22Rv1 (cell line): Measurements from ENCODE around the gene ATG4B.

Experiments used
- H3K27ac ChIP-seq: fragments of 450-650 bp; 2 replicates; pipeline ENCODE4 v1.5.1; 2017
- ZFX ChIP-seq: fragments of 450-650 bp; IDR thresholded peaks from 2 replicates; pipeline ENCODE4 v1.6.1; 2017; ENCODE audit warnings: antibody characterized with exemption, borderline replicate concordance
- TF ChIP-seq, protein P1 (sequence below): fragments of 450-650 bp; IDR thresholded peaks from 2 replicates; pipeline ENCODE4 v1.5.1; 2017; ENCODE audit warnings: mild to moderate bottlenecking

ATG4B gene

DNA sequence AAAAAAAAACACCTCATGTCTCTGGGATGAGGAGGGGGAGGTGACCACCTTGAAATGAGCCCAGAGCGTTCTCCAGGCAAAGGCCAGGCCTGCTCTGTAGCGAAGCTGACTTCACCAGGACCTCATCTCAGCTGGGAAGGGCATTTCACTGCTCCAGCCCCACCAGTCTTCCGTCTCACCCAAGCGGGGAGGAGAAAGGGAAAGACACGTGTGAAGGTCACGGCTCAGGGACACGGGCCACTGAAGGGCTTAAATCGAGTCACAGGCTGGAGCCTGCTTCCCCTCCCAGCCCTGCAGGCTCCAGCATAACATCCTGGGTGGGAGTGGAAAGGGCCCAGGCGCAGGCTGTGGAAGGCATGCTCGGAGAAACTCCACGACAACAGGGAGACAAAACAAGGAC is 18.7 kb upstream of the ATG4B start:
- no peak overlapping the region for H3K27ac ChIP-seq
- TF ChIP-seq, protein P1, sequence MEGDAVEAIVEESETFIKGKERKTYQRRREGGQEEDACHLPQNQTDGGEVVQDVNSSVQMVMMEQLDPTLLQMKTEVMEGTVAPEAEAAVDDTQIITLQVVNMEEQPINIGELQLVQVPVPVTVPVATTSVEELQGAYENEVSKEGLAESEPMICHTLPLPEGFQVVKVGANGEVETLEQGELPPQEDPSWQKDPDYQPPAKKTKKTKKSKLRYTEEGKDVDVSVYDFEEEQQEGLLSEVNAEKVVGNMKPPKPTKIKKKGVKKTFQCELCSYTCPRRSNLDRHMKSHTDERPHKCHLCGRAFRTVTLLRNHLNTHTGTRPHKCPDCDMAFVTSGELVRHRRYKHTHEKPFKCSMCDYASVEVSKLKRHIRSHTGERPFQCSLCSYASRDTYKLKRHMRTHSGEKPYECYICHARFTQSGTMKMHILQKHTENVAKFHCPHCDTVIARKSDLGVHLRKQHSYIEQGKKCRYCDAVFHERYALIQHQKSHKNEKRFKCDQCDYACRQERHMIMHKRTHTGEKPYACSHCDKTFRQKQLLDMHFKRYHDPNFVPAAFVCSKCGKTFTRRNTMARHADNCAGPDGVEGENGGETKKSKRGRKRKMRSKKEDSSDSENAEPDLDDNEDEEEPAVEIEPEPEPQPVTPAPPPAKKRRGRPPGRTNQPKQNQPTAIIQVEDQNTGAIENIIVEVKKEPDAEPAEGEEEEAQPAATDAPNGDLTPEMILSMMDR: no peak
- TF ChIP-seq ZFX: no peak

DNA sequence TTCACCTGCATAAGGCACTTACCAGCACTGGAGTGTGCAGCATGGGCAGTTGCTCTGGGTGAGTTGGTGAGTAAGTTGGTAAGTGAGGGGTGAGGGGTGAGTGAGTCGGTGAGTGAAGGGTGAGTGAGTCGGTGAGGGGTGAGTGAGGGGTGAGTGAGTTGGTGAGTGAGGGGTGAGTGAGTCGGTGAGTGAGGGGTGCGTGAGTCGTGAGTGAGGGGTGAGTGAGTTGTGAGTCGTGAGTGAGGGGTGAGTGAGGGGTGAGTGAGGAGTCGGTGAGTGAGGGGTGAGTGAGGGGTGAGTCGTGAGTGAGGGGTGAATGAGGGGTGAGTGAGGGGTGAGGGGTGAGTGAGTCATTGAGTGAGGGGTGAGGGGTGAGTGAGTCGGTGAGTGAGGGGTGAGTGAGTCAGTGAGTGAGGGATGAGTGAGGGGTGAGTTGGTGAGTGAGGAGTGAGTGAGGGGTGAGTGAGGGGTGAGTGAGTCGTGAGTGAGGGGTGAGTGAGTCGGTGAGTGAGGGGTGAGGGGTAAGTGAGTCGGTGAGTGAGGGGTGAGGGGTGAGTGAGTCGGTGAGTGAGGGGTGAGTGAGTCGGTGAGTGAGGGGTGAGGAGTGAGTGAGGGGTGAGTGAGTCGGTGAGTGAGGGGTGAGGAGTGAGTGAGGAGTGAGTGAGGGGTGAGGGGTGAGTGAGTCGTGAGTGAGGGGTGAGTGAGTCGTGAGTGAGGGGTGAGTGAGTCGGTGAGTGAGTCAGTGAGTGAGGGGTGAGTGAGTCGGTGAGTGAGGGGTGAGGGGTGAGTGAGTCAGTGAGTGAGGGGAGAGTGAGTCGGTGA is 17.7 kb upstream of the ATG4B start:
- no peak overlapping the region for H3K27ac ChIP-seq
- no peak for TF ChIP-seq ZFX

DNA sequence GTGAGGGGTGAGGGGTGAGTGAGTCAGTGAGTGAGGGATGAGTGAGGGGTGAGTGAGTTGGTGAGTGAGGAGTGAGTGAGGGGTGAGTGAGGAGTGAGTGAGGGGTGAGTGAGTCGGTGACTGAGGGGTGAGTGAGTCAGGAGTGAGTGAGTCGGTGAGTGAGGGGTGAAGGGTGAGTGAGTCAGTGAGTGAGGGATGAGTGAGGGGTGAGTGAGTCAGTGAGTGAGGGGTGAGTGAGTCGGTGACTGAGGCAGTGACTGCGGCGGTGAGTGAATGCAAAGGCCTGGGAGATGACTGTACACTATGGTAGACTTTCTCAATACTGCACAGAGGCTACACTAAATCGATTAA is 17.1 kb upstream of the ATG4B start:
- TF ChIP-seq, protein P1: no peak
- TF ChIP-seq ZFX: no peak
- H3K27ac ChIP-seq: no peak overlapping the region

DNA sequence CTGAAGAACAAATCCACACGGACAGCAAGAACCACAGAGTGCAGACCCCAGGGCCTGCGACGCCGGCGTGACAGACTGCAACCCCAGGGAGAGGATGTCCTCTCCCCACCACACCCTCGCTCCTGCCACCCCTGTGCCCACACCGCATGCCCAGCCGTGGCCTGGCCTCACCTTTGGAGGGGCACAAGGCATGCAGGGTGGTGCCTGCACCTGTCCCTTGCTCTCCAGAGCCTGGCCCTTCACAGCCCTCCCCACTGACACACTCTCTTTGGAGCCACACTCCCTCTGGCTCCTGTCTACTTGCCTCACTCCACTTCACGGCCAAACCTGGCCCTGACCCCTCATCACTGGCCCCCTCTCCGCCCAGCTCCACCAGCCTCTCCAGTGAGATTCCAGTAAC is 9.8 kb upstream of the ATG4B start:
- TF ChIP-seq, protein P1: no peak
- no peak for TF ChIP-seq ZFX

DNA sequence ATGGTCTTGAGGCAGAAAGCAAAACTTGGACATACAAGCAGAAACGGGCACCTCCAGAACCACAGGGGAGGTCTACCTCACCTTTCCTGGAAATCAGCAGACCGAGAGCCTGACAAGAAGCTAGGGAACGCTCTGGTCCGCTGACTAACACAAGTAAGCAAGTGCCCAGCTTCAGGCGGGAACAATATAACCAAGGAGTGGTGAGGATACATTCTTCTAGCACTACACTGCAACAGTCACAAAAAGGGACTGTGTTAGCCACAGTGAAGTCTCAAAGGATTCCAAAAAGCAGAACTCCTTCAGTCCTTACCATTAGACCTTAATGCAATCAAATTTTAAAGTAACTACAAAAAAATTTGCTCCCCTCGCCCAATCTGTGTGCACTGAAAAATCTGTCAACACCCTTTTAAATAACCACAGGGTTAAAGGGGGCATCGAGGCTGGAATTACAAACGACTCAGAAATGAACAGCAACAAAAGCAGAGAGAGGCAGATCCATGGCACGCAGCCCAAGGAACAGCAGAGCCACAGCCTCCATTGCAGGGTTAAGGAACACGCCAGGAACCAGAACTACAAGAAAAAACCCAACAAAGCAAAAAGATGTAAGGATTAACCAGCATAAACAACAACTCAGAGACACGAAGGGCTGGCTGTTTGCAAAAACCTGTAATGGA is 7.6 kb upstream of the ATG4B start:
- no peak overlapping the region for H3K27ac ChIP-seq
- no peak for TF ChIP-seq ZFX

More for the DNA sequence above, 9.8 kb upstream of the ATG4B start:
- H3K27ac ChIP-seq: no peak overlapping the region

DNA sequence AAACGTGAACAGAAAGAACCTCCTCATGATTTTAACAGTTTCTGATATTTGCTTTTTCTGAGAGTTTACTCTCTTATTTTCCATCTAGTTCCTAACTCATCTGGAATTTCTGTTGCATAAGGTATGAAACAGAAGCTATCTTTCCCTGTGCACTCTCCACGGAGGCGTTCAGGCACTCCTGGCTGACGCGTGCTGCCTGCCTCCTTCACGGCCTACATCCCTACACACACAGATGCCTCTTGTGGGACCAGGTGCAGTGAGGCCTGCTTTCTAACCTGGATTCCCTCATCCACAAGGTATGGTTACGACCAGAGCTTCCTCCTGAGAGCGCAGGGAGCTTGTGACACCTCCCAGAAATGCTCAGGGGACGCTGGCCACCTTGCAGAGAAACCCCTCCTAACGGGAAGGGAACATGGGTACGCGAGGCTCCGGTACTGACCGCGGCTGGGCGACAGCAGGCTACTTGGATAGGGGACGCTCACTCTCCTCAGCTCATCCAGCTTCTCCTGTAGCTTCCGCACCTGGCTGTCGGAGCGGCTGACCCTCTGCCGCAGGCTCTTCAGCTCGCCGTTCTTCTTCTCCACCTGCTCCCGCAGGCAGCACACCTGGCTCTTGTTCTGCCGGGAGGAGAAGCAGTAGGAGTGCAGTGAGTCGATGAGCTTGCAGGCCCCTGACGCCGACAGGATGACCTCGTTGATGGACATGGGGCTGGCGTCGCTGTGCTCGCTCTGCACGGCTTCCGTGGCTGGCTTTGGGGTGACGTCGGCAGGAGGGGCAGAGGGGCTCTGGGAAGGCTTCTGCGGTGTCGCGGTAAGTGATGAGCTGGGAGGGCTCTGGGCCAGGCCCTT is 4.8 kb upstream of the ATG4B start:
- no peak overlapping the region for H3K27ac ChIP-seq
- TF ChIP-seq ZFX: no peak
- TF ChIP-seq, protein P1: no peak

DNA sequence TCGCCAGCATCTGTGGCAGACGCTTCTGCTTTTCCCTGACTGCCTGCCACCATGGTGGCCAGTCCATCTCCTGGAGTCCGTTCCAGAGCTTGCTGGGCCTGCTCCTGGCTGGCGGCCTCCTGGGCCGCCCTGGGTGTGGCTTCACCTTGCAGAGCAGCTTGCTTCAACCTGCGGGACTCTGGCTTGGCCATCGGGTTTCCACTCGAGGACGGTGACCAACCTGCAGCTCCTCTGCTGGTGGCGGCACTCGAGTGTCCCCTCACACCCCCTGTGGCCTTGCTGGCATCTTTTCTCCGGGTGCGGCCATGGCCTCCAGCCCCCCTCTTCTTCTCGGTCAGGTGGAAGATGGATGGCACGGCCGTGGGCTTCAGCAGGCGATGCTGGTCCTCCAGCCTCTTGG is 3.9 kb upstream of the ATG4B start:
- TF ChIP-seq ZFX: no peak
- TF ChIP-seq, protein P1: no peak
- H3K27ac ChIP-seq: no peak overlapping the region

DNA sequence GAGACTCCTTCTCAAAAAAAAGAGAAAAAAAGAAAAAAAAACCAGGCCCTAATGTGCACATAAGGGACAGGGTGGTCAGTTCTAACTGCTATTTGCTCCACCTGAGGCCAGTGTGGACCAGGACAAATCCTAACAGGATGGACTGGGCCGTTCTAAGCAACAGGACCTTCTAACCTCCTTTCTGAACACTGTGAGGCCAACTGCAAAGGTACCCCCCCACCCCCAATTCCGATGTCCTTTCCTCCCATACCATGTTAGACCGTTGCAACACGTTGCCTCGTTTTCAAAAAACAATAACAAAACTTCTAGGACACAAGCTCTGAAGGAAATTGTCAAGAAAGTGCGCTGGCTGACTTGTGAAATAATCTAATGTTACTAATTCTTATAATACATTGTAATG is 1.7 kb upstream of the ATG4B start:
- no peak for TF ChIP-seq ZFX
- TF ChIP-seq, protein P1: no peak
- H3K27ac ChIP-seq: peak overlapping the region; percentile 94
